ENCODE data around the gene ZNF264.

GRCh38 chr19:57245959-57246358 is 54.7 kb downstream of the ZNF264 start:
- no peak for TF ChIP-seq POLR2A (IDR thresholded peaks at IDR 0.05)
- TF ChIP-seq EP300 (IDR thresholded peaks at IDR 0.05) = no peak

All from ovary (tissue), 1 donor.